HG03571 (cell line): ENCODE measurements around the gene ABCA1.
"Not testable (repeated sequence)": the region's sequence is repeated elsewhere in the genome, so short reads cannot be mapped to it uniquely, and the experiment has no call there.

Source experiments
- ATAC-seq: cut with Tn5 transposase; IDR thresholded peaks from one replicate; pipeline ENCODE4 v1.9.1; 2021; ENCODE audit not compliant: unreplicated experiment

Gene ABCA1

GRCh38 chr9:104927912-104928740 is at the start of gene ABCA1:
Gene ABCA1 (minus strand): TSS chr9:104928155. CDS start chr9:104903679, 24,476 bp downstream.
- ATAC-seq: peak; percentile 36

- no peak for ATAC-seq
Measured at GRCh38 chr9:104977580-104977979, 49.6 kb upstream of the ABCA1 start.

- no peak for ATAC-seq
Measured at GRCh38 chr9:104977168-104977567, 49.2 kb upstream of the ABCA1 start.

- not testable (repeated sequence) for ATAC-seq
Measured at GRCh38 chr9:104975966-104976595, 48.1 kb upstream of the ABCA1 start.

GRCh38 chr9:104974053-104974962 is 46.4 kb upstream of the ABCA1 start:
- ATAC-seq: no peak

GRCh38 chr9:104972242-104972866 is 44.4 kb upstream of the ABCA1 start:
- no peak for ATAC-seq

- ATAC-seq: no peak
Measured at GRCh38 chr9:104971511-104971910, 43.6 kb upstream of the ABCA1 start.

- no peak for ATAC-seq
Measured at GRCh38 chr9:104970271-104970987, 42.5 kb upstream of the ABCA1 start.

- ATAC-seq: no peak
Measured at GRCh38 chr9:104969116-104969515, 41.2 kb upstream of the ABCA1 start.

GRCh38 chr9:104968025-104968982 is 40.3 kb upstream of the ABCA1 start:
- peak; percentile 99 for ATAC-seq

GRCh38 chr9:104963076-104963475 is 35.1 kb upstream of the ABCA1 start:
- no peak for ATAC-seq

GRCh38 chr9:104961701-104962359 is 33.9 kb upstream of the ABCA1 start:
- no peak for ATAC-seq

- no peak for ATAC-seq
Measured at GRCh38 chr9:104961238-104961637, 33.3 kb upstream of the ABCA1 start.

- no peak for ATAC-seq
Measured at GRCh38 chr9:104960662-104961061, 32.7 kb upstream of the ABCA1 start.

- no peak for ATAC-seq
Measured at GRCh38 chr9:104958751-104959150, 30.8 kb upstream of the ABCA1 start.

- ATAC-seq: not testable (repeated sequence)
Measured at GRCh38 chr9:104958006-104958405, 30.1 kb upstream of the ABCA1 start.

- no peak for ATAC-seq
Measured at GRCh38 chr9:104951487-104951886, 23.5 kb upstream of the ABCA1 start.

- ATAC-seq: no peak
Measured at GRCh38 chr9:104950838-104951237, 22.9 kb upstream of the ABCA1 start.

GRCh38 chr9:104948277-104948676 is 20.3 kb upstream of the ABCA1 start:
- ATAC-seq: no peak
